Esophagus muscularis mucosa (tissue), 4 donors: ENCODE measurements around the gene ZNF556. TPM values are rescaled to one million over a fixed set of nuclear protein-coding genes. Genes with fewer than 3 reads are reported as not detected.

Experiments used
- DNase-seq: peaks from one replicate; pipeline ENCODE4 v3.0.0-alpha.2; 2017; ENCODE audit errors: extremely low spot score
- H3K27ac ChIP-seq, 4 donors: fragments of 200-600 bp; sonication (generic); replicated peaks in 1 of 4; 1 replicate in 3 of 4; 2 replicates in 1 of 4; pipeline ENCODE4 v1.5.1; 2016 to 2019; ENCODE audit warnings: mild to moderate bottlenecking in 1 of 4
- H3K27me3 ChIP-seq, 4 donors: fragments of 200-600 bp; sonication (generic); one replicate each; pipeline versions ENCODE4 v1.5.1 to v1.6.0; 2016 to 2019
- H3K36me3 ChIP-seq, 4 donors: fragments of 200-600 bp; sonication (generic); one replicate each; pipeline ENCODE4 v1.5.1; 2016 to 2019
- H3K4me1 ChIP-seq, 4 donors: fragments of 200-600 bp; sonication (generic); one replicate each; pipeline ENCODE4 v1.5.1; 2016 to 2019
- H3K4me3 ChIP-seq, 4 donors: fragments of 200-600 bp; sonication (generic); 1 replicate in 2 of 4; 2 replicates in 2 of 4; pipeline ENCODE4 v1.5.1; 2016 to 2019; ENCODE audit warnings: mild to moderate bottlenecking in 4 of 4, moderate library complexity in 1 of 4
- H3K9me3 ChIP-seq, 4 donors: fragments of 200-600 bp; sonication (generic); 1 replicate in 3 of 4; 2 replicates in 1 of 4; pipeline ENCODE4 v1.5.1; 2016 to 2019
- EP300 ChIP-seq: sonication (generic); formaldehyde crosslinking; IDR thresholded peaks from one replicate; pipeline ENCODE4 v1.6.1; 2017; ENCODE audit warnings: antibody characterized with exemption
- POLR2A ChIP-seq: fragments of 450-650 bp; IDR thresholded peaks from one replicate; pipeline ENCODE4 v1.6.1; 2017; ENCODE audit warnings: antibody characterized with exemption, moderate library complexity, mild to moderate bottlenecking, low read depth
- POLR2AphosphoS5 ChIP-seq, 2 donors: sonication (generic); formaldehyde crosslinking; IDR thresholded peaks; one replicate each; pipeline ENCODE4 v1.6.1; 2017; ENCODE audit warnings: antibody characterized with exemption in 2 of 2
- WGBS: methylation state at CpG from one replicate; pipeline ENCODE4 v1.1.5; 2018; 5-methylcytosine and 5-hydroxymethylcytosine counted together
- intact Hi-C: fragments of 100-400 bp; cut with DNase I; formaldehyde crosslinking; loops from one replicate; pipeline ENCODE4 v1.15.1; 2023
- total RNA-seq, 4 donors: library from RNA; depleted of rRNA; stranded (reverse); fragments of >200 nt; gene quantifications; one replicate each; pipeline versions ENCODE4 v1.1.0 to v1.2.1, GENCODE V29; 2016
- TF ChIP-seq, protein P1 (sequence below), 3 experiments: fragments of 200-600 bp in 2 of 3; fragments of 450-650 bp in 1 of 3; sonication (generic) in 2 of 3; IDR thresholded peaks; one replicate each; pipeline ENCODE4 v1.5.1; 2017 to 2019; ENCODE audit warnings: antibody characterized with exemption in 3 of 3, mild to moderate bottlenecking in 2 of 3, moderate library complexity in 1 of 3

Gene ZNF556
- total RNA-seq, 4 donors from 2014 or later, result 0.42 TPM; not detected in 3

- Histone ChIP-seq H3K9me3 (no peaks in the 10 kb centered on the region), H3K4me3 (no peak overlapping the region), H3K27me3 (no peaks in the 10 kb centered on the region), H3K27ac (no peak overlapping the region), H3K36me3 (peaks cover 0 to 43% (median 33%) of the 10 kb centered on the region in 4 donors), H3K4me1 (peaks cover 3 to 20% (median 18%) of the 10 kb centered on the region in 4 donors)
- no peak for DNase-seq
- no peak for TF ChIP-seq POLR2A
- TF ChIP-seq, protein P1, sequence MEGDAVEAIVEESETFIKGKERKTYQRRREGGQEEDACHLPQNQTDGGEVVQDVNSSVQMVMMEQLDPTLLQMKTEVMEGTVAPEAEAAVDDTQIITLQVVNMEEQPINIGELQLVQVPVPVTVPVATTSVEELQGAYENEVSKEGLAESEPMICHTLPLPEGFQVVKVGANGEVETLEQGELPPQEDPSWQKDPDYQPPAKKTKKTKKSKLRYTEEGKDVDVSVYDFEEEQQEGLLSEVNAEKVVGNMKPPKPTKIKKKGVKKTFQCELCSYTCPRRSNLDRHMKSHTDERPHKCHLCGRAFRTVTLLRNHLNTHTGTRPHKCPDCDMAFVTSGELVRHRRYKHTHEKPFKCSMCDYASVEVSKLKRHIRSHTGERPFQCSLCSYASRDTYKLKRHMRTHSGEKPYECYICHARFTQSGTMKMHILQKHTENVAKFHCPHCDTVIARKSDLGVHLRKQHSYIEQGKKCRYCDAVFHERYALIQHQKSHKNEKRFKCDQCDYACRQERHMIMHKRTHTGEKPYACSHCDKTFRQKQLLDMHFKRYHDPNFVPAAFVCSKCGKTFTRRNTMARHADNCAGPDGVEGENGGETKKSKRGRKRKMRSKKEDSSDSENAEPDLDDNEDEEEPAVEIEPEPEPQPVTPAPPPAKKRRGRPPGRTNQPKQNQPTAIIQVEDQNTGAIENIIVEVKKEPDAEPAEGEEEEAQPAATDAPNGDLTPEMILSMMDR (IDR thresholded peaks at IDR 0.05), result no peak
- 79% methylated on average over 5 of the region's 9 CpGs for WGBS
- intact Hi-C loops, result no loop called here
Observed at GRCh38 chr19:2823646-2824045, 43.5 kb upstream of the ZNF556 start.

DNA sequence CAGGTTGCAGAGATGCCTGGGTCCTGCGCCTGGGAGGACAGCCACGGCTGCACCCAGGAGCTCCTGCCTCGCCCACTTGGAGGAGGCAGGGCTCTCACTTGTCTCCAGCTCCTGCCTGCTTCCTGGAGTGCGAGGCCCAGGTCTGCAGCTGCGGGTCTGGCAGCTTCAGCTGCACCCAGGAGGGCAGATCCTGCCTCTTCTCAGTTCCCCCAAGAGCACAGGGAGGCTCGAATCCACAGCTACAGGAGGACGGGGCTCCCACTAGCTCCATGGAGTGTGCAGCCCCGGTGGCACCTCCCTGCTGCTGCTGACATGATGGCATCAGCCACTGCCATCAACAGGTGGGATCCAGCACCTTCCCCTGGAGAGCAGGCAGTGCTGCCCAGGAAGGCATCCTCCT is 43.0 kb upstream of the ZNF556 start:
- no peak for DNase-seq
- H3K4me1 ChIP-seq, result peaks cover 3 to 20% (median 18%) of the 10 kb centered on the region in 4 donors
- no peaks in the 10 kb centered on the region for H3K27me3 ChIP-seq
- TF ChIP-seq POLR2A (no peak), EP300 (no peak), POLR2AphosphoS5 (IDR thresholded peaks at IDR 0.05) (no peak)
- TF ChIP-seq, protein P1 (IDR thresholded peaks at IDR 0.05), result no peak
- H3K9me3 ChIP-seq, result peaks cover 0 to 4% (median 0%) of the 10 kb centered on the region in 4 donors
- intact Hi-C loops, result no loop called here
- no peak overlapping the region for H3K27ac ChIP-seq
- WGBS, result 61% methylated on average over 3 of the region's 8 CpGs
- peaks cover 0 to 48% (median 36%) of the 10 kb centered on the region in 4 donors for H3K36me3 ChIP-seq
- H3K4me3 ChIP-seq, result no peak overlapping the region

- H3K27me3 ChIP-seq, result no peaks in the 10 kb centered on the region
- intact Hi-C loops, result no loop called here
- no peak for DNase-seq
- H3K27ac ChIP-seq, result no peak overlapping the region
- 100% methylated on average over 2 of the region's 2 CpGs for WGBS
- H3K9me3 ChIP-seq, result peaks cover 0 to 24% (median 6%) of the 10 kb centered on the region in 4 donors
- no peak overlapping the region for H3K4me3 ChIP-seq
- H3K36me3 ChIP-seq, result peaks cover 2 to 66% (median 44%) of the 10 kb centered on the region in 4 donors
- TF ChIP-seq, protein P1 (IDR thresholded peaks at IDR 0.05), result no peak
- TF ChIP-seq POLR2A (no peak), POLR2AphosphoS5 (IDR thresholded peaks at IDR 0.05) (no peak), EP300 (no peak)
- H3K4me1 ChIP-seq, result no peaks in the 10 kb centered on the region
Observed at GRCh38 chr19:2827022-2827421, 40.1 kb upstream of the ZNF556 start.

GRCh38 chr19:2827840-2828489 is 39.2 kb upstream of the ZNF556 start:
- Histone ChIP-seq H3K27me3 (no peaks in the 10 kb centered on the region), H3K4me3 (no peak overlapping the region), H3K4me1 (no peaks in the 10 kb centered on the region), H3K36me3 (peaks cover 11 to 73% (median 52%) of the 10 kb centered on the region in 4 donors), H3K27ac (no peak overlapping the region), H3K9me3 (peaks cover 0 to 34% (median 15%) of the 10 kb centered on the region in 4 donors)
- DNase-seq, result no peak
- no peak for TF ChIP-seq POLR2A
- no peak for TF ChIP-seq POLR2AphosphoS5 (IDR thresholded peaks at IDR 0.05)
- TF ChIP-seq EP300, result no peak
- TF ChIP-seq, protein P1 (IDR thresholded peaks at IDR 0.05), result no peak
- intact Hi-C loops, result no loop called here
- WGBS, result 96% methylated on average over 13 of the region's 13 CpGs
